RWPE2 (cell line): Measurements from ENCODE around the gene ANO6.

ENCODE experiments used
- ATAC-seq: fragments of 200-7000 bp; cut with Tn5 transposase; 3 replicates; pipeline ENCODE4 v1.9.1; 2021; ENCODE audit warnings: low read depth
- DNase-seq: peaks from one replicate; pipeline ENCODE4 v3.0.0-alpha.2; 2020; ENCODE audit warnings: low spot score
- H3K27ac ChIP-seq: fragments of 450-650 bp; 2 replicates; pipeline ENCODE4 v1.5.1; 2017; ENCODE audit warnings: mild to moderate bottlenecking; ENCODE audit not compliant: poor library complexity, severe bottlenecking
- H3K27me3 ChIP-seq: fragments of 250-450 bp; sonication (Bioruptor Pico); 2 replicates; pipeline ENCODE4 v1.5.1; 2021; ENCODE audit warnings: mild to moderate bottlenecking, moderate library complexity; ENCODE audit not compliant: insufficient read depth, poor library complexity, severe bottlenecking
- H3K36me3 ChIP-seq: fragments of 250-450 bp; sonication (Bioruptor Pico); 2 replicates; pipeline ENCODE4 v1.5.1; 2020; ENCODE audit warnings: low read depth, mild to moderate bottlenecking, moderate library complexity
- H3K4me1 ChIP-seq: fragments of 250-450 bp; sonication (Bioruptor Pico); 2 replicates; pipeline ENCODE4 v1.5.1; 2021; ENCODE audit warnings: mild to moderate bottlenecking, moderate library complexity; ENCODE audit not compliant: insufficient read depth, poor library complexity, severe bottlenecking
- H3K4me3 ChIP-seq: fragments of 250-450 bp; sonication (Bioruptor Pico); 2 replicates; pipeline ENCODE4 v1.5.1; 2021; ENCODE audit warnings: mild to moderate bottlenecking, moderate library complexity; ENCODE audit not compliant: severe bottlenecking
- H3K9me3 ChIP-seq: fragments of 250-450 bp; sonication (Bioruptor Pico); 2 replicates; pipeline ENCODE4 v1.5.1; 2021; ENCODE audit warnings: mild to moderate bottlenecking, moderate library complexity; ENCODE audit not compliant: severe bottlenecking
- TF ChIP-seq, protein P1 (sequence below): fragments of 450-650 bp; IDR thresholded peaks from one replicate; pipeline ENCODE4 v1.5.1; 2017; ENCODE audit warnings: mild to moderate bottlenecking, moderate library complexity; ENCODE audit not compliant: poor library complexity, severe bottlenecking

The ANO6 gene

GRCh38 chr12:45353944-45354343, 138.0 kb downstream of the ANO6 start:
- no peaks in the 10 kb centered on the region for H3K27me3 ChIP-seq
- no peak overlapping the region for H3K27ac ChIP-seq
- DNase-seq = no peak
- H3K4me1 ChIP-seq = peaks cover 3% of the 10 kb centered on the region
- H3K36me3 ChIP-seq = peaks cover 58% of the 10 kb centered on the region
- no peak for ATAC-seq
- H3K9me3 ChIP-seq = no peaks in the 10 kb centered on the region
- H3K4me3 ChIP-seq = no peak overlapping the region
- TF ChIP-seq, protein P1, sequence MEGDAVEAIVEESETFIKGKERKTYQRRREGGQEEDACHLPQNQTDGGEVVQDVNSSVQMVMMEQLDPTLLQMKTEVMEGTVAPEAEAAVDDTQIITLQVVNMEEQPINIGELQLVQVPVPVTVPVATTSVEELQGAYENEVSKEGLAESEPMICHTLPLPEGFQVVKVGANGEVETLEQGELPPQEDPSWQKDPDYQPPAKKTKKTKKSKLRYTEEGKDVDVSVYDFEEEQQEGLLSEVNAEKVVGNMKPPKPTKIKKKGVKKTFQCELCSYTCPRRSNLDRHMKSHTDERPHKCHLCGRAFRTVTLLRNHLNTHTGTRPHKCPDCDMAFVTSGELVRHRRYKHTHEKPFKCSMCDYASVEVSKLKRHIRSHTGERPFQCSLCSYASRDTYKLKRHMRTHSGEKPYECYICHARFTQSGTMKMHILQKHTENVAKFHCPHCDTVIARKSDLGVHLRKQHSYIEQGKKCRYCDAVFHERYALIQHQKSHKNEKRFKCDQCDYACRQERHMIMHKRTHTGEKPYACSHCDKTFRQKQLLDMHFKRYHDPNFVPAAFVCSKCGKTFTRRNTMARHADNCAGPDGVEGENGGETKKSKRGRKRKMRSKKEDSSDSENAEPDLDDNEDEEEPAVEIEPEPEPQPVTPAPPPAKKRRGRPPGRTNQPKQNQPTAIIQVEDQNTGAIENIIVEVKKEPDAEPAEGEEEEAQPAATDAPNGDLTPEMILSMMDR = no peak

DNA sequence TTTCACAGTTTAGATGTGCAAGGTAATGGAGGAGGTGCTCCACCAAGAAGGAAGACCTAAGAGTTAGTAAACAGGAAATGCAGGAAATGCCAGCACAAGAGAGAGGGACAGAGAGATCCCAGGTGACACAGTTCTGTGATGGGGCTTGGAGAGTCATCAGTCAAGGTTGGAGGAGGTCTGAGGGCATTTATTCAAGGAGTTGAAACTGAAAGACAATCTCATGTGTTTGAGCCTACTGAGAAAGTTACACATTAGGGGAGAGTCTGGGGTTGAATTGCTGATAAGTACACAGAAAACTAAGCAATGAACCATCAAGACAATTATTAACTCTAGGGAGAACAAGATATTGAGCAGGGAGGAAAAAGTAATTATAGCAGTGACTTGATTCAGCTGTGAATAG, 138.5 kb downstream of the ANO6 start:
- Histone ChIP-seq H3K4me3 (no peak overlapping the region), H3K36me3 (peaks cover 58% of the 10 kb centered on the region), H3K9me3 (no peaks in the 10 kb centered on the region), H3K27me3 (no peaks in the 10 kb centered on the region), H3K27ac (no peak overlapping the region), H3K4me1 (peaks cover 3% of the 10 kb centered on the region)
- DNase-seq = no peak
- TF ChIP-seq, protein P1 = no peak
- no peak for ATAC-seq

GRCh38 chr12:45355730-45356129, 139.8 kb downstream of the ANO6 start:
- H3K4me1 ChIP-seq = no peaks in the 10 kb centered on the region
- ATAC-seq = 0 out of 3 replicates have a peak, but pooled peaks have one; percentile 25
- no peak overlapping the region for H3K4me3 ChIP-seq
- H3K27ac ChIP-seq = no peak overlapping the region
- no peaks in the 10 kb centered on the region for H3K9me3 ChIP-seq
- H3K27me3 ChIP-seq = no peaks in the 10 kb centered on the region
- H3K36me3 ChIP-seq = peaks cover 50% of the 10 kb centered on the region
- TF ChIP-seq, protein P1 = no peak
- DNase-seq = no peak

GRCh38 chr12:45356822-45357538, 141.1 kb downstream of the ANO6 start:
- TF ChIP-seq, protein P1 = no peak
- H3K4me1 ChIP-seq = no peaks in the 10 kb centered on the region
- H3K36me3 ChIP-seq = peaks cover 50% of the 10 kb centered on the region
- no peaks in the 10 kb centered on the region for H3K9me3 ChIP-seq
- no peak for ATAC-seq
- no peaks in the 10 kb centered on the region for H3K27me3 ChIP-seq
- no peak for DNase-seq
- H3K27ac ChIP-seq = no peak overlapping the region
- H3K4me3 ChIP-seq = no peak overlapping the region

DNA sequence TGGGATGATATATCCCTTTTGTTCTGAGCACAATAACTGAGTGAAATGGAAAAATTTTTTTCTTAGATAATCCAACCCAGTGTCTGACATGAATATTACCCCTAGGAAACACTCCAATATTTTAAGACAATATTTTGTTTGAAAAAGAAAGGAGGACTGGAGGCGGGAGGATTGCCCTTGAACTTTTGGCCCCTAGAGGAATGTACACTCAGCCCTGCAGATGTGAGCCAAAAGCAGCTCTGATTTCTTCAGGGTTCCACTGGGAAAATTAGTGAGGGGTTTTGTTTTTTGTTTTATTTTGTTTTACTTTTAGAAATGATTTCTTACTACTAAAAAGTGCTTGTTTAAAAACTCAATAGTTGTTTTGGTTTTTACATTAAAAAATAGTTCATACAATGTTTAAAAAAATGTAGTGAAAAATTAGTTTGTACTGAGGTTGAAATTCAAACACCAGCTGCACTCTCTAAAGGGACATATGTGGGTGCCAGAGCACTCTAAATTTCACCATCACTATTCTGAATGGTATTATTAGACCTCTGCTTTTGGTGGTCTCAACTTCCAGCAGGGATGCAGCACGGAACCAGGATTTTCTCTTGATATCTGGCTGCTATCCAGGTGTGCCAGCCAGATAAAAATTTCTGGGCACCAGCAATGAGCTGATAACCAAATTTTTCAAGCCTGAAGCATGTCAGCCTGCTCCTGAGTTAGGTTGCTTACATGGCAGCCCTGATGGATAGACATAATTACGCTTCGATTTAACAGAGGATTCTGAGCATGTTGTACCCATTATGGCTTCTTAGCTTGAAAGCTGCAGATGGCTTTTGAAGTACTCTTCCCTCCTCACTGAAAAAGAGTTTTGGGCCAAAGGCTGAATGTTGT, 141.9 kb downstream of the ANO6 start:
- TF ChIP-seq, protein P1 = no peak
- Histone ChIP-seq H3K4me3 (no peak overlapping the region), H3K36me3 (peaks cover 56% of the 10 kb centered on the region)

More for the DNA sequence above, 141.9 kb downstream of the ANO6 start:
- peaks cover 6% of the 10 kb centered on the region for H3K9me3 ChIP-seq
- H3K4me1 ChIP-seq = no peaks in the 10 kb centered on the region
- no peak overlapping the region for H3K27ac ChIP-seq
- ATAC-seq (no peak), DNase-seq (no peak)
- no peaks in the 10 kb centered on the region for H3K27me3 ChIP-seq
